Spleen (tissue), 7 donors: ENCODE results near the gene GRIN2C.

Experiments used
- CTCF ChIP-seq, 11 experiments: fragments of 200-600 bp in 7 of 11; fragments of 450-650 bp in 4 of 11; sonication (generic) in 4 of 11; IDR thresholded peaks in 8 of 11; conservative IDR thresholded peaks in 3 of 11; 1 replicate in 7 of 11; 2 replicates in 4 of 11; pipeline versions ENCODE4 v1.4.0 to v1.8.0; 2016 to 2021; ENCODE audit warnings: antibody characterized with exemption in 11 of 11, inconsistent platforms in 4 of 11, mild to moderate bottlenecking in 1 of 11
- POLR2A ChIP-seq, 3 donors: fragments of 450-650 bp; IDR thresholded peaks; one replicate each; pipeline ENCODE4 v1.5.1; 2017; ENCODE audit warnings: antibody characterized with exemption in 3 of 3, mild to moderate bottlenecking in 1 of 3
- POLR2AphosphoS5 ChIP-seq, 3 donors: sonication (generic); formaldehyde crosslinking; IDR thresholded peaks; one replicate each; pipeline ENCODE4 v1.5.1; 2017; ENCODE audit warnings: antibody characterized with exemption in 3 of 3
- donor health status: DM: no; HTN: no; CAD: no; lungs with moderate emphysema.
- donor health status: DM: no; HTN: no; CAD: no.
- donor health status: DM: no; HTN: no; CAD: no.

- no peak for TF ChIP-seq CTCF (IDR thresholded peaks at IDR 0.05 in 8 of 11, conservative IDR thresholded peaks at IDR 0.05 in 3 of 11)
- no peak for TF ChIP-seq POLR2A (IDR thresholded peaks at IDR 0.05)
- TF ChIP-seq POLR2AphosphoS5 (IDR thresholded peaks at IDR 0.05) = no peak
These were observed 19.6 kb upstream of the GRIN2C start for GRCh38 chr17:74879308-74879707.
